Activated B cell treated with CpG ODN at 0.5 μM for 24 hours (primary cell): ENCODE measurements around the gene TBX6. TPM values are rescaled to one million over a fixed set of nuclear protein-coding genes. Genes with fewer than 3 reads are reported as not detected.
A peak's percentile ranks its signal among the peaks of the same experiment; 100 is the strongest.
"Not testable (repeated sequence)": the region's sequence is repeated elsewhere in the genome, so short reads cannot be mapped to it uniquely, and the experiment has no call there.

ENCODE experiments used
- ATAC-seq: fragments of 200-7000 bp; cut with Tn5 transposase; one replicate; pipeline ENCODE4 v1.10.0; 2021; ENCODE audit warnings: low read depth, mild to moderate bottlenecking, moderate library complexity
- CTCF ChIA-PET: fragments of 350-600 bp; sonication (Branson Sonifier 250); formaldehyde crosslinking; loops from one replicate; lab custom pipeline; 2021; ENCODE audit warnings: antibody characterized with exemption; lab: Charles Lee
- POLR2A ChIA-PET: fragments of 350-600 bp; sonication (Branson Sonifier 250); formaldehyde crosslinking; loops from one replicate; lab custom pipeline; 2021; ENCODE audit warnings: antibody characterized with exemption; lab: Charles Lee
- DNase-seq: peaks from one replicate; pipeline ENCODE4 v3.0.0; 2022
- H3K27ac Mint-ChIP-seq: one replicate; pipeline ENCODE4 v1.8.0; 2020; ENCODE audit warnings: mixed read lengths
- H3K27me3 Mint-ChIP-seq: one replicate; pipeline ENCODE4 v1.8.0; 2021; ENCODE audit warnings: mixed read lengths
- H3K36me3 Mint-ChIP-seq: one replicate; pipeline ENCODE4 v1.8.0; 2021; ENCODE audit warnings: low read depth, mixed read lengths
- H3K4me1 Mint-ChIP-seq: one replicate; pipeline ENCODE4 v1.8.0; 2021; ENCODE audit warnings: mixed read lengths
- H3K4me3 Mint-ChIP-seq: one replicate; pipeline ENCODE4 v1.8.0; 2020; ENCODE audit warnings: mild to moderate bottlenecking, mixed read lengths
- H3K9me3 Mint-ChIP-seq: one replicate; pipeline ENCODE4 v1.8.0; 2020; ENCODE audit warnings: mixed read lengths
- intact Hi-C: fragments of 100-400 bp; cut with micrococcal nuclease; formaldehyde crosslinking; loops from one replicate; pipeline ENCODE4 v1.15.1; 2024
- total RNA-seq: library from RNA; stranded (reverse); gene quantifications from 2 replicates; pipeline ENCODE4 v1.2.3, GENCODE V29; 2022
- TF ChIP-seq, protein P1 (sequence below): fragments of 200-600 bp; IDR thresholded peaks from one replicate; pipeline ENCODE4 v1.8.0; 2022; ENCODE audit warnings: antibody characterized with exemption, mild to moderate bottlenecking

Gene TBX6
- total RNA-seq, 1 donor from 2014 or later, result 2.3 TPM

DNA sequence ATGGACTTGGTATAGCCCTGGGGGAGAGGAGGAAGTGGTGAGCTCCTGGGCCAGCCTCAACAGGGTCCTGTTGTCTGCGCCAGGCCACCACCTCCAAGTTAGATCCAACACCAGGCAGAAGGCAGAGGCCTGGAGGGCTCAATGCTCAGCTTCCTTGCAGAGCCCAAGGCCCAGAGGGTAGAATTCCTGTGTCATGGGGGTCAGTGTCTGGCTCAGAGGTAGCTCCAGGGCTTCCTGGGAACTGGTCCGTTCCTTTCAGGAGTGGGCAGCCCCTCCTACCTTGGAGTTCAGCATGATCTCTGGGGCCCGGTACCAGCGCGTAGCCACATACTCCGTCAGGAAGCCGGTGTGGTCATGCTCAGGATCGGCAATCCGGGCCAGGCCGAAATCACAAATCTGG is 26.0 kb upstream of the TBX6 start:
- DNase-seq, result no peak
- Mint-ChIP-seq H3K27ac (no peak overlapping the region), H3K27me3 (no peaks in the 10 kb centered on the region), H3K9me3 (no peaks in the 10 kb centered on the region), H3K36me3 (peaks cover 34% of the 10 kb centered on the region), H3K4me3 (no peak overlapping the region), H3K4me1 (peaks cover 27% of the 10 kb centered on the region)
- ATAC-seq, result no peak
- ChIA-PET CTCF (no interaction called here), POLR2A (interaction anchor here (1.0 to 1.5 kb wide), 3 partner anchors 52 to 542 kb away, joined by 3 to 5 read pairs (median 4); partner anchors contain the start of genes ALDOA and CORO1A)
- intact Hi-C loops, result no loop called here
- TF ChIP-seq, protein P1, sequence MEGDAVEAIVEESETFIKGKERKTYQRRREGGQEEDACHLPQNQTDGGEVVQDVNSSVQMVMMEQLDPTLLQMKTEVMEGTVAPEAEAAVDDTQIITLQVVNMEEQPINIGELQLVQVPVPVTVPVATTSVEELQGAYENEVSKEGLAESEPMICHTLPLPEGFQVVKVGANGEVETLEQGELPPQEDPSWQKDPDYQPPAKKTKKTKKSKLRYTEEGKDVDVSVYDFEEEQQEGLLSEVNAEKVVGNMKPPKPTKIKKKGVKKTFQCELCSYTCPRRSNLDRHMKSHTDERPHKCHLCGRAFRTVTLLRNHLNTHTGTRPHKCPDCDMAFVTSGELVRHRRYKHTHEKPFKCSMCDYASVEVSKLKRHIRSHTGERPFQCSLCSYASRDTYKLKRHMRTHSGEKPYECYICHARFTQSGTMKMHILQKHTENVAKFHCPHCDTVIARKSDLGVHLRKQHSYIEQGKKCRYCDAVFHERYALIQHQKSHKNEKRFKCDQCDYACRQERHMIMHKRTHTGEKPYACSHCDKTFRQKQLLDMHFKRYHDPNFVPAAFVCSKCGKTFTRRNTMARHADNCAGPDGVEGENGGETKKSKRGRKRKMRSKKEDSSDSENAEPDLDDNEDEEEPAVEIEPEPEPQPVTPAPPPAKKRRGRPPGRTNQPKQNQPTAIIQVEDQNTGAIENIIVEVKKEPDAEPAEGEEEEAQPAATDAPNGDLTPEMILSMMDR, result no peak

DNA sequence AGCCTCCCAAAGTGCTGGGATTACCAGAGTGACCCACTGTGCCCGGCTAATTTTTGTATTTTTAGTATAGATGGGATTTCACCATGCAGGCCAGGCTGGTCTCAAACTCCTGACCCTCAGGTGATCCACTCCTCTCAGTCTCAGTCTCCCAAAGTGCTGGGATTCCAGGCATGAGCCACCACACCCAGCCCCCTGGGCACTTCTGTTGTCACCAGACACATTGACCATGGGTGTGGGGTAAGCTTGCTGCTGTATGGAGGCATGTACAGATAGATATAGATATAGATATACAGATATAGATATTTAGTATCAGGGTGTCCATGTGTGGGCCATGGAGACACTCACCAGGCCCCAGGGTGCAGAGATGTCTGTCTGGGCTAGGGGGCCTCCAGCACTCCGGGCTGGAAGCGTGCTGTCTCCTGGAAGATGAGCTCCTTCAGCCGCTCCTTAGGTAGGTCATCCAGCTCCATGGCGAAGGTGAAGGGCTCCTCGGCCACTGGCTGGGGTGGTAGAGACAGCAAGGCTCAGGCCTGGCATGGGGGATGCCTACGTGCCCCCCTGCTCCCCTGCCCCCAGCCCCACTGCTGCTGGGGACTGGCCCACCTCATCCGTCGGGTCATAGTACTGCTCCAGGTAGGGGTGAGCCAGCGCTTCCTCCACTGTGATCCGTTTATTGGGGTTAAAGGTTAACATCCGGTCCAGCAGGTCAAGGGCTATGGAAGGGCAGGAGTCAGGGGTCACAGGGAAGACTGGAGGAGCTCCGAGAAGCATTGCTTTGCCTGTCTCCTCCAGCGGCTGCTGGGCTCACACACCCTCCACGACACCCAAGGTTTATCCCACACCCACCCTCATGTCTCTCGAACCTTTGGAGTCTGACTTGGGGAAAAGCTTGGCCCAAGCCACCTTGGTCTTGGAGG is 24.8 kb upstream of the TBX6 start:
- DNase-seq (no peak), ATAC-seq (no peak)
- H3K9me3 Mint-ChIP-seq, result no peaks in the 10 kb centered on the region
- TF ChIP-seq, protein P1, result no peak
- H3K36me3 Mint-ChIP-seq, result peaks cover 36% of the 10 kb centered on the region
- H3K27me3 Mint-ChIP-seq, result no peaks in the 10 kb centered on the region
- H3K27ac Mint-ChIP-seq, result no peak overlapping the region
- ChIA-PET POLR2A (interaction anchor here (1.2 to 3.1 kb wide), 2 partner anchors 51 to 67 kb away, joined by 5 to 9 read pairs; partner anchors contain the start of genes ALDOA and CORO1A), CTCF (interaction anchor here (0.6 kb wide), 1 partner anchor 60 kb away, joined by 4 read pairs; no protein-coding TSS in a partner anchor)
- no peak overlapping the region for H3K4me3 Mint-ChIP-seq
- intact Hi-C loops, result no loop called here
- H3K4me1 Mint-ChIP-seq, result peaks cover 18% of the 10 kb centered on the region

DNA sequence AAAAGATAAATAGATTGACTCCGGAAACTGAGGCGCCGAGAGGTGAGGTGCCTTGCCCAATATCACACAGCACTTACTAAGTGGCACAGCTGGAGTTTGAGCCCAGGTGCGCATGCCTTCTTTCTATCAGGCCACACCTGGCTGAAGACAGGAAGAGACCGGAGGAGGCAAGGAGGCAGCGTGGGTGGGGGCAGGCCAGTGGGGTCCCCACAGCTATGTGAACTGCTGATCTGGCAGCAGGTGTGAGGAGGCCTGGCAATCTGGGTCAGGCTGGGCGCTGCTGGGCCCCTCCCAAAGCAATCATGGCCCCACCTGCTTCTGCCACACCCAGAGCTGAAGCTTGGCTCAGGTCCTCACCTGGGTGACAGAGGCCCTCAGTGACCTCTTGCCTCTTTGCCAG is 23.5 kb upstream of the TBX6 start:
- H3K9me3 Mint-ChIP-seq, result no peaks in the 10 kb centered on the region
- no peaks in the 10 kb centered on the region for H3K27me3 Mint-ChIP-seq
- POLR2A ChIA-PET, result interaction anchor here (0.7 to 3.1 kb wide), 2 partner anchors 8 to 68 kb away, joined by 7 to 9 read pairs; partner anchors contain the start of gene CORO1A
- intact Hi-C loops, result no loop called here
- H3K4me3 Mint-ChIP-seq, result no peak overlapping the region
- no peak overlapping the region for H3K27ac Mint-ChIP-seq
- no peak for DNase-seq
- TF ChIP-seq, protein P1, result no peak
- peaks cover 40% of the 10 kb centered on the region for H3K36me3 Mint-ChIP-seq
- CTCF ChIA-PET, result interaction anchor here (1.4 kb wide), 1 partner anchor 23 kb away, joined by 3 read pairs; no protein-coding TSS in a partner anchor
- H3K4me1 Mint-ChIP-seq, result peaks cover 11% of the 10 kb centered on the region
- ATAC-seq, result peak; percentile 18

DNA sequence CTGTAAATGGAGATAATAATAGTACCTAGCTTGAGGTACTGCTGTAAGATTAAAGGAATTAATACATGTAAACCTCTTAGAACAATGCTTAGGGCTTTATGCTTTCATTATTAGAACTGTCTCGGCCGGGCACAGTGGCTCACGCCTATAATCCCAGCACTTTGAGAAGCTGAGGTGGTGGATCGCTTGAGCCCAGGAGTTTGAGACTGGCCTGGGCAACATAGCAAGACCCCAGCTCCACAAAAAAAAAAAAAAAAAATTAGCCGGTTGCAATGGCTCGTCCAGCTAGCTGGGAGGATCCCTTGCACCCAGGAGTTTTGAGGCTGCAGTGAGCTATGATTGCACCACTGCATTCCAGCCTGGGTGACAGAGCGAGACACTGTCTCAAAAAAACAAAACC is 23.1 kb upstream of the TBX6 start:
- H3K4me1 Mint-ChIP-seq, ATAC-seq, H3K4me3 Mint-ChIP-seq, DNase-seq, intact Hi-C loops, H3K27me3 Mint-ChIP-seq, H3K27ac Mint-ChIP-seq, H3K9me3 Mint-ChIP-seq: not testable (repeated sequence)
- ChIA-PET CTCF (interaction anchor here (1.4 kb wide), 1 partner anchor 23 kb away, joined by 3 read pairs; no protein-coding TSS in a partner anchor), POLR2A (interaction anchor here (0.7 to 3.1 kb wide), 2 partner anchors 9 to 69 kb away, joined by 7 to 9 read pairs; partner anchors contain the start of gene CORO1A)
- peaks cover 40% of the 10 kb centered on the region for H3K36me3 Mint-ChIP-seq

DNA sequence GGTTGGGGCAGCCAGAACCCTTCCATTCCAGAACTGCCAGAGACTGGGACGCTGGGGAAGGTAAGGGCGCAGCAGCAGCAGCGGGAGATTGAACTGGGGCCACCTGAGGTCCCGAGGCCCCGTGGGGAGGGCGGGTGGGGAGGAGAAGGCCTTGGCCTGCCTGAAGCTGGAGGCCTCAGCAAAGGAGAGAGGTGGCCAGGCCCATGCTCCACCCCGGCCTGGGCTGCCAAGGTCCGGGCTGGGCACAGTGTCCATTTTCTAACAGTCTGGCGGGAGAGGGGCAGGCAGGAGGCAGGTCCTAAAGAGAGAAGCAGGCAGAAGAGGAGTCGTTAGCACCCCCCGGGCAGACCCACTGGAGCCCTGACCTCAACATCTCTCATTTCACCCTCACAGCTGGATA is 22.7 kb upstream of the TBX6 start:
- intact Hi-C loops, result no loop called here
- POLR2A ChIA-PET, result interaction anchor here (3.1 kb wide), 1 partner anchor 69 kb away, joined by 9 read pairs; the partner anchor contains the start of gene CORO1A
- H3K4me1 Mint-ChIP-seq, result peaks cover 7% of the 10 kb centered on the region
- ATAC-seq (no peak), DNase-seq (no peak)
- CTCF ChIA-PET, result interaction anchor here (1.4 kb wide), 1 partner anchor 22 kb away, joined by 3 read pairs; no protein-coding TSS in a partner anchor
- peaks cover 38% of the 10 kb centered on the region for H3K36me3 Mint-ChIP-seq
- no peaks in the 10 kb centered on the region for H3K27me3 Mint-ChIP-seq
- no peaks in the 10 kb centered on the region for H3K9me3 Mint-ChIP-seq
- TF ChIP-seq, protein P1, result no peak
- H3K27ac Mint-ChIP-seq, result no peak overlapping the region
- H3K4me3 Mint-ChIP-seq, result no peak overlapping the region
